ENCODE measurements around the gene CTDP1.
"Not testable (repeated sequence)": the region's sequence is repeated elsewhere in the genome, so short reads cannot be mapped to it uniquely, and the experiment has no call there.

CTDP1 gene

GRCh38 chr18:79717059-79717458, 37.5 kb downstream of the CTDP1 start:
- H3K4me2 ChIP-seq, result no peak overlapping the region
- no peak for TF ChIP-seq Cebpa-rat (IDR thresholded peaks at IDR 0.05)
- no peaks in the 10 kb centered on the region for H3K9me3 ChIP-seq (replicated peaks in 1 of 11)
- no peak overlapping the region for H3K4me3 ChIP-seq
- peaks cover 22 to 90% (median 71%) of the 10 kb centered on the region in 11 experiments; a peak in 21 of 22 replicates for H4K20me1 ChIP-seq
- H3K36me3 ChIP-seq, result peaks cover 86 to 100% (median 98%) of the 10 kb centered on the region in 11 experiments
- H3K27ac ChIP-seq, result no peak overlapping the region
- H3K9ac ChIP-seq, result no peak overlapping the region
- H3K4me1 ChIP-seq, result peaks cover 0 to 15% (median 8%) of the 10 kb centered on the region in 10 experiments; a peak in 10 of 20 replicates
- no peaks in the 10 kb centered on the region for H3K27me3 ChIP-seq

DNA sequence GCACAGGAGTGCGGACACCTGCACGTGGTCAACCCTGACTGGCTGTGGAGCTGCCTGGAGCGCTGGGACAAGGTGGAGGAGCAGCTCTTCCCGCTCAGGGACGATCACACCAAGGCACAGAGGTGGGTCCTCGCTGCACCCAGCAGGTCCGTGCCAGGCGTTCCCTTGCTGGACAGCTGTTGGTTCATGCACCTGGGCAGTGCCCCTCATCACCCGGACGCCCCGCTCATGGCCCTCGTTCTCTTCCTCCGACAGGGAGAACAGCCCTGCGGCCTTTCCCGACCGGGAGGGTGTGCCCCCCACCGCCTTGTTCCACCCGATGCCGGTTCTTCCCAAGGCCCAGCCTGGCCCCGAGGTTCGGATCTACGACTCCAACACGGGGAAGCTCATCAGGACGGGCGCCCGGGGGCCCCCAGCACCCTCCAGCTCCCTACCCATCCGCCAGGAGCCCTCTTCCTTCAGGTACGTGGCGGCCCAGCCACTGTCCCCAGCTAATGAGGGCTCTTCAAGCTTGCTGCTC, 38.0 kb downstream of the CTDP1 start:
- Histone ChIP-seq H3K36me3 (peaks cover 86 to 100% (median 97%) of the 10 kb centered on the region in 11 experiments), H3K27me3 (no peaks in the 10 kb centered on the region), H3K27ac (no peak overlapping the region), H3K9ac (no peak overlapping the region), H3K4me1 (peaks cover 0 to 17% (median 9%) of the 10 kb centered on the region in 10 experiments; a peak in 10 of 20 replicates), H3K4me3 (no peak overlapping the region), H4K20me1 (peaks cover 27 to 91% (median 74%) of the 10 kb centered on the region in 11 experiments; a peak in 21 of 22 replicates), H3K9me3 (replicated peaks in 1 of 11) (no peaks in the 10 kb centered on the region), H3K4me2 (no peak overlapping the region)
- TF ChIP-seq Cebpa-rat (IDR thresholded peaks at IDR 0.05), result no peak

GRCh38 chr18:79718126-79718525, 38.5 kb downstream of the CTDP1 start:
- TF ChIP-seq Cebpa-rat (IDR thresholded peaks at IDR 0.05), result no peak
- H3K27me3 ChIP-seq, result no peaks in the 10 kb centered on the region

DNA sequence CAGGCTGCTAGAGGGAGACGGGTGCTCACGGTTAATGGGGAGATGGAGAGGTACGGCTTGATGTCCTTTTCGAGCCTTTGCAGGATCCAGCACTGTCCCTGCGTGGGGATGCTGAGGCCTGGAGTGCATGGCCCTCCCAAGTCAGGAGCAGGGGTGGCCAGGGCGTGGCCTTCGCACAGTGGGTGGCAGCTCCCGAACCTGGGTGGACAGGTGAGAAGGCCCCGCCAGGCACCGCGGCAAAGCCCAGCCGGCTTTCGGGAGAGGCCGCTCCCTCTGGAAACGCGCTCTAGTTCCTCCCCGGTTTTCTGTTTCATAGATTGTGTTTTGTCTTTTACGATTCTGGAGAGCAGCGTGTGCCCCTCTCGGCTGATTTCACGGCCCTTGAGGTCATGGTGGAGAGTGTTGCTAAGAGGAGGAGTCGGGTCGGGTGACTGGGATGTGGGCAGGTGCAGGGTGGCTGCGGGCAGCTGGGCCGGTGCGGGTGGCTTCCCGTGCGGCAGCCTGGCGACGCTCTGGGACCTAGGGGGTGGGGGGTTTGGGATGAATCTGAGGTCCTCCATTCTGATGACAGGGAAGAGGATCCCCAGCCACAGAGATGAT, 39.4 kb downstream of the CTDP1 start:
- TF ChIP-seq Cebpa-rat (IDR thresholded peaks at IDR 0.05), result no peak
- Histone ChIP-seq H3K36me3 (peaks cover 90 to 100% (median 98%) of the 10 kb centered on the region in 11 experiments), H3K9ac (no peak overlapping the region), H3K27me3 (no peaks in the 10 kb centered on the region), H3K27ac (no peak overlapping the region), H3K4me1 (peaks cover 0 to 17% (median 9%) of the 10 kb centered on the region in 10 experiments; a peak in 10 of 20 replicates), H3K4me3 (no peak overlapping the region), H3K4me2 (no peak overlapping the region), H4K20me1 (peaks cover 39 to 100% (median 86%) of the 10 kb centered on the region in 11 experiments), H3K9me3 (replicated peaks in 1 of 11) (no peaks in the 10 kb centered on the region)

More at GRCh38 chr18:79718126-79718525, 38.5 kb downstream of the CTDP1 start:
- Histone ChIP-seq H4K20me1 (peaks cover 32 to 96% (median 79%) of the 10 kb centered on the region in 11 experiments), H3K4me1 (peaks cover 0 to 17% (median 9%) of the 10 kb centered on the region in 10 experiments; a peak in 10 of 20 replicates), H3K27ac (no peak overlapping the region), H3K4me2 (no peak overlapping the region), H3K36me3 (peaks cover 91 to 100% (median 97%) of the 10 kb centered on the region in 11 experiments), H3K9me3 (replicated peaks in 1 of 11) (no peaks in the 10 kb centered on the region), H3K9ac (no peak overlapping the region), H3K4me3 (no peak overlapping the region)

DNA sequence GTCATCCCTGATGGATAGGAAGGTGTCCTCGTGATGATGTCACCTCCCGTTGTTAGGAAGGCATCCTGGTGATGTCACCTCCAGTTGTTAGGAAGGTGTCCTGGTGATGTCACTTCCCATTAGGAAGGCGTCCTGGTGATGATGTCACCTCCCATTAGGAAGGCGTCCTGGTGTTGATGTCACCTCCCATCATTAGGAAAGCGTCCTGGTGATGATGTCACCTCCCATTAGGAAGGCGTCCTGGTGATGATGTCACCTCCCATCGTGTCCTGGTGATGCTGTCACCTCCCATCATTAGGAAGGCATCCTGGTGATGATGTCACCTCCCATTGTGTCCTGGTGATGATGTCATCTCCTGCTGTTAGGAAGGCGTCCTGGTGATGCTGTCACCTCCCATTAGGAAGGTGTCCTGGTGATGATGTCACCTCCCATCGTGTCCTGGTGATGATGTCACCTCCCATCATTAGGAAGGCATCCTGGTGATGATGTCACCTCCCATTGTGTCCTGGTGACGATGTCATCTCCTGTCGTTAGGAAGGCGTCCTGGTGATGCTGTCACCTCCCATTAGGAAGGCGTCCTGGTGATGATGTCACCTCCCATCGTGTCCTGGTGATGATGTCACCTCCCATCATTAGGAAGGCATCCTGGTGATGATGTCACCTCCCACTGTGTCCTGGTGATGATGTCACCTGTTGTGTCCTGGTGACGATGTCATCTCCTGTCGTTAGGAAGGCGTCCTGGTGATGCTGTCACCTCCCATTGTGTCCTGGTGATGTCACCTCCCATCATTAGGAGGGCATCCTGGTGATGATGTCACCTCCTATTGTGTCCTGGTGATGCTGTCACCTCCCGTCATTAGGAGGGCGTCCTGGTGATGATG, 40.1 kb downstream of the CTDP1 start:
- not testable (repeated sequence) for H3K9me3 ChIP-seq (replicated peaks in 1 of 11); H3K27me3 ChIP-seq; H3K4me2 ChIP-seq; H3K9ac ChIP-seq; H3K4me3 ChIP-seq; H3K27ac ChIP-seq
- Histone ChIP-seq H3K36me3 (peaks cover 90 to 100% (median 98%) of the 10 kb centered on the region in 11 experiments), H3K4me1 (peaks cover 0 to 17% (median 9%) of the 10 kb centered on the region in 10 experiments; a peak in 10 of 20 replicates), H4K20me1 (peaks cover 41 to 100% (median 93%) of the 10 kb centered on the region in 11 experiments)

DNA sequence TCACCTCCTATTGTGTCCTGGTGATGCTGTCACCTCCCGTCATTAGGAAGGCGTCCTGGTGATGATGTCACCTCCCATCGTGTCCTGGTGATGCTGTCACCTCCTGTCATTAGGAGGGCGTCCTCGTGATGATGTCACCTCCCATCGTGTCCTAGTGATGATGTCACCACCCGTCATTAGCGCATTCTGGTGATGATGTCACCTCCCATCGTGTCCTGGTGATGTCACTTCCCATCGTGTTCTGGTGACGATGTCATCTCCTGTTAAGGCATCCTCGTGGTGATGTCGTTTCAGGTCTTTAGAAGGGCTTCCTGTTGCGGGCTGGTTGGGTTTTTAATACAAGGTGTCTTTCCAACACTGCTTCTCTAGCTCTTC, 40.7 kb downstream of the CTDP1 start:
- Histone ChIP-seq H3K36me3 (peaks cover 88 to 100% (median 98%) of the 10 kb centered on the region in 11 experiments), H3K4me3 (no peak overlapping the region), H3K4me2 (no peak overlapping the region), H3K9ac (no peak overlapping the region), H3K27me3 (no peaks in the 10 kb centered on the region), H3K4me1 (peaks cover 0 to 17% (median 9%) of the 10 kb centered on the region in 10 experiments; a peak in 10 of 20 replicates), H4K20me1 (peaks cover 47 to 100% (median 94%) of the 10 kb centered on the region in 11 experiments), H3K9me3 (replicated peaks in 1 of 11) (no peaks in the 10 kb centered on the region), H3K27ac (peak overlapping the region in 1 of 11 experiments; percentile 28; a peak in 2 of 22 replicates)
- TF ChIP-seq Cebpa-rat (IDR thresholded peaks at IDR 0.05), result no peak

DNA sequence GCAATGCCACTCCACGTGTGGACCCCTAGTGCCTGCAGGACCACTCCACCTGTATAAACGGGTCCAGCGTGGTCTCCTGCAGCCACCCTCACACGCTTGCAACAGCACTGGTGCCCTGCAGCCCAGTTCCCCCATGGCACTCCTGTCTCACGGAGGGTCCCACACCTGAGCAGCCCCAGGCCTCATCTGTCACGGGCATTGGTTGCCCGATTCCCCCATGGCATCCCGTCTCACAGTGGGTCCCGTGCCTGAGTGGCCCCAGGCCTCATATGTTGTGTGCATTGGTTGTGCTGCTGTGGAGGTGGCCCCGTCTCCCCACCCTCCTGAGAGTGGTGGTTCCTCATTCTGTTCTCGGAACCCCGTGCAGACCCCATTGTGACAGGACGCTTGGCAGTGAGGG, 43.4 kb downstream of the CTDP1 start:
- Histone ChIP-seq H3K4me1 (peaks cover 0 to 17% (median 9%) of the 10 kb centered on the region in 10 experiments; a peak in 10 of 20 replicates), H3K4me3 (no peak overlapping the region), H3K9me3 (replicated peaks in 1 of 11) (no peaks in the 10 kb centered on the region), H3K27ac (no peak overlapping the region), H3K36me3 (peaks cover 78 to 100% (median 96%) of the 10 kb centered on the region in 11 experiments), H3K27me3 (no peaks in the 10 kb centered on the region), H3K4me2 (no peak overlapping the region), H4K20me1 (peaks cover 55 to 100% (median 96%) of the 10 kb centered on the region in 11 experiments), H3K9ac (no peak overlapping the region)
- no peak for TF ChIP-seq Cebpa-rat (IDR thresholded peaks at IDR 0.05)

GRCh38 chr18:79723628-79724027, 44.0 kb downstream of the CTDP1 start:
- Histone ChIP-seq H3K36me3 (peaks cover 77 to 100% (median 96%) of the 10 kb centered on the region in 11 experiments), H3K4me3 (no peak overlapping the region)

More at GRCh38 chr18:79723628-79724027, 44.0 kb downstream of the CTDP1 start:
- peaks cover 0 to 17% (median 9%) of the 10 kb centered on the region in 10 experiments; a peak in 10 of 20 replicates for H3K4me1 ChIP-seq
- H3K27me3 ChIP-seq, result no peaks in the 10 kb centered on the region
- no peak for TF ChIP-seq Cebpa-rat (IDR thresholded peaks at IDR 0.05)
- no peak overlapping the region for H3K27ac ChIP-seq
- H4K20me1 ChIP-seq, result peaks cover 59 to 100% (median 96%) of the 10 kb centered on the region in 11 experiments
- no peak overlapping the region for H3K4me2 ChIP-seq
- H3K9ac ChIP-seq, result no peak overlapping the region
- H3K9me3 ChIP-seq (replicated peaks in 1 of 11), result 0 out of 22 replicates have a peak, but pooled peaks cover 0 to under 1% (median 0%) of the 10 kb centered on the region in 11 experiments
